ENCODE results near the gene CNGA2.

The CNGA2 gene

GRCh38 chrX:151753313-151754046 is 18.9 kb downstream of the CNGA2 start:
- DNase-seq (ENCODE audit: low read depth): no peak

DNA sequence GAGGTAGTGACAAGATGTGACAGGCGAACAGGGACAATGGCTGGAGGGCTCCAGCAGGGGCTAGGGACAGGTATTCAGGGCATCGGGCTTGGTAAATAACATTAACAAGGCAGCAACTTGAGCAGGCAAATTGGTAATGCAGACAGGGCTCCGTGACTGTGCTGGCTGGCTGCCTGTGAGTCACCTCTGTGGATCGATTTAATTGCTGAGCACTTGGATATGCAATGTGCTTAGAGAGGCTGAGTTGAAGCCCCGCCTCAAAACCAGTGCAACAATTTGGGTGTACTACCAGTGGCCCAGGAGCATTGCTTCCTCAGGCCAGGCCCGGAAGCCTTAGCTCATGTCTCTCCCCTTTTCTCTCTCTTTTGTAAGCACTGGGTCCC is 19.5 kb downstream of the CNGA2 start:
- no peak for DNase-seq (ENCODE audit: low read depth)

- DNase-seq (ENCODE audit: low read depth): no peak
Measured at GRCh38 chrX:151754641-151755215, 20.2 kb downstream of the CNGA2 start.

DNA sequence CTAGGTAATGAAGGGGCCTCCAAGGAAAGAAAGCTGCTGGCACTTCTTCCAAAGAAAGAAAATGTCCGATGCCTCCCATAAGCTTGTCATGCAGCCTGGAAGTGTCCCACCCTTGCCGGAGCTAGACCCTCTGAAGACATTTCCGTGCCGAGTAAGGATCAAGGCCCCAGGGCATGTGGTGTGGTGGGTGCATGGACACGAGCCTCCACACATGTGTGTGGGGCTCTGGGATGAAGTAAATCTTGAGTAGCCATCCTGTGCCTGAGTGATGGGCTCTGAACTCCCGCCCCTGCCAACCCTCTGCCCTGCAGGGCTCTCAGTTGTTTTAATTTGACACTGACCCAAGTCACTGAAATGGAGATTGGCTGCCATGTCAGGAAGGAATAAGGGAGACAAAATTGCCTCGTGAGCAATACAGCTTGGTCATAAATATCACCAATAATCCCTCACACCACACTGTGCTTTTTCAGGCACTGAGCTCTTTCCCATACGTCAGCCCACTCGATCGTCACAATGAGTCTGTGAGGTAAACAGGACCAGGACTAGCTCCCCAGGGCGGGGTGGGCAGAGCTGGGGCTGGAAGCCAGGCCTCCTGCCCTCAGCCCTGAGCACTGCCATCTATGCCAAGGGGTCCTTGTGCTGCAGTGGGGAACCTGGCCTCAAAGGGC is 24.6 kb downstream of the CNGA2 start:
- DNase-seq (ENCODE audit: low read depth): no peak

- DNase-seq (ENCODE audit: low read depth): no peak
Measured at GRCh38 chrX:151762802-151763201, 28.3 kb downstream of the CNGA2 start.

DNA sequence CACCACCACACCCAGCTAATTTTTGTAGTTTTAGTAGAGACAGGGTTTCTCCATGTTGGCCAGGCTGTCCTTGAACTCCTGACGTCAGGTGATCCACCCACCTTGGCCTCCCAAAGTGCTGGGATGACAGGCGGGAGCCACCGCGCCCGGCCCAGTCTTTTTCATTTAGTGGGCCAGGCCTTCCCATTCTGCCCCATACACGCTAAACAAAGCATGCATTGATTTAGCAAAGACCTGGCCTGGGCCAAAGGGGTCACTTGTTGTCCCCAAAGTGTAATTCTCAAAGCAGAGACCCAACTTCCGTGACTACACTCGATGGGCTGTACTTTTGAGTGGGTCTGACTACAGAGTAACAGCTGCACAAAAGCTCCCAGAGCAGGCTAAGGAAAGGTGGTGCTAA is 29.2 kb downstream of the CNGA2 start:
- DNase-seq (ENCODE audit: low read depth): no peak

- DNase-seq (ENCODE audit: low read depth): no peak
Measured at GRCh38 chrX:151765026-151765425, 30.5 kb downstream of the CNGA2 start.

DNA sequence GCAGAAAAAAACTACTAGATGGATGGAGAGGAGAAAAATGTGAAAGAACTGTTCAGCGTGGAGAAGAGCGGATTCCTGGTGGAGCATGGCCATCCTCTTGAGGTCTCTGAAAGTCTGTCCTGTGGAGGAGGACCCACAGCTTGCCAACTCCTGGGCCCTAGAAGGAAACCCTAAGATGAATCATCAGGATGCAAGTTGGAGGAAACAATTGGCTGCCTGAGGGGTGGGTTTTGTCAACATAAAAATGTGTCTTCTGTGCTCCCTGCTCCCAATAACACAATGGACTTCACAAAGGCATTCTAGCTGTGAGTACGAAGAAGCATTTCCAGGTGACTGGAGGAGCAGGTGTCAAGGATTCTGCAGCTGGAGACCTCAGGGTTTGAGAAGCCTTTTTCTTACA is 37.2 kb downstream of the CNGA2 start:
- DNase-seq (ENCODE audit: low read depth): no peak

- DNase-seq (ENCODE audit: low read depth): no peak
Measured at GRCh38 chrX:151773434-151773833, 38.9 kb downstream of the CNGA2 start.

DNA sequence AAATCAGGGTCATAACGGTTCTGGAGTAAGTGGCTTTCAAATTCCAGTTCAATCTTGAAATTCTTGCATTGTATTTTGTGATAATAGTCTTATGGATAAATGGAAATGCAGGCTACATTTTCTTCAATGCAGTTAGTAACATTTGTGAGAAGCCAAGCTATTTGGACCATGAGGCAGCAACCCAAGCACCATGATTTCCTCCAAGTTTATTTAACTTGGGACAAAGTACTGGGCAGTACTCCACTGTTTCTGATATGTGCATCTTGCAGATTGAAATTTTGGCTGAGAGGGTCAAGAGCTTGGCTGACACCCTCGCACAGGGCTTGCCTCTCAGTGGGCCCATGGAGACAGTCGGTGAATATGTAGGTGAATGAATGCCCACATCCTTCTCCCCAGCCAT is 39.9 kb downstream of the CNGA2 start:
- no peak for DNase-seq (ENCODE audit: low read depth)

- DNase-seq (ENCODE audit: low read depth): no peak
Measured at GRCh38 chrX:151776181-151776731, 41.7 kb downstream of the CNGA2 start.

DNA sequence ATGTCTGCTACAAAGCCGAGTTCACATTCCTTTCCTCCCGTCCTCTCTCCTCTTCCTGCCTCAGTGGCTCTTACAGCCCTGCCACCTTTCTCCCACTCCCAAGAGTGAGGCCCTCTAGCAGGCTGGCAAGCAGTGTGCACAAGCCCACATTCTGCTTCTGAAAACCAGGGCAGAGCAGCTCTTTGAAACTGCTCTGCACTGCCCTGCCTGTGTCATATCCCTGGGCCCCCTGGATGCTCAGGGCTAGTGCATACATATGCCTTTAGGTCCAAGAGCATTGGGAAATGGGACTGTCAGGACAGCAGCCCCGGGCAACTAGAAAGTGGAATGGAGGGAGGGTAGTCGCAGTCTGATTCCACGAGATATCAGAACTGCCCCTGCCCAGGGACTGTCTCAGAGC is 42.4 kb downstream of the CNGA2 start:
- no peak for DNase-seq (ENCODE audit: low read depth)

- DNase-seq (ENCODE audit: low read depth): no peak
Measured at GRCh38 chrX:151779258-151779657, 44.7 kb downstream of the CNGA2 start.

- DNase-seq (ENCODE audit: low read depth): no peak
Measured at GRCh38 chrX:151780621-151781020, 46.1 kb downstream of the CNGA2 start.

GRCh38 chrX:151789179-151789800 is 54.7 kb downstream of the CNGA2 start:
- DNase-seq (ENCODE audit: low read depth): no peak

DNA sequence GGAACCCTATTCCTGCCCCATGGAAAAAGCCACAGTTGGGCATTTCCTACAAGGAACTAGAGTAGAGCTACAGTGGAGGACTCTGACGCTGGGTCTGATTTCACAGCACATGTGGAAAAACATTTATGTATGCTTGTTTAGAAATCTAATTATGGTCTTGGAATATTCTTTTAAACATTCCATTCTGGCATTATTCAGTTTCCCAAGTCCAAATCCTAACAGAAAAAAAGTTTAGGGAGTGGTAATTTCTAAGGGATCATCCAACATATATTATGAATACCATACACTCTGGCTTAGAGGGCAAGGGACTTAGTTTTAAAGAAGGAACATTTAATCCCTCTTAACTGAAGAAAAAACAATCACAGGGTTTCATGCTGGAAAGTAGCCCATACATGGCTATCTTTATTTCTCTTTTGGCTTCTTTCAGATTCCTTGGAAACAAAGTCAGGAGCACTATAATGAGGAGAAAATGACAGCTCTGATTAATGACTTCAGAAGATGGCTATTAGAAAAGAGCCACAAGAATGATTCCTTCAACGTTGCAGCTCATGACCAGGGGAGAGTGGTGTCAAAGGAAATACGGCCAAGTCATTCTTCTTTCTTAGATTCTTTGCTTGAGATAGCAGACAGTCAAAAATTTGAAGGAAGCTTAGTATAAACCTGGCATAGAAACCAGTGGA is 56.1 kb downstream of the CNGA2 start:
- no peak for DNase-seq (ENCODE audit: low read depth)

DNA sequence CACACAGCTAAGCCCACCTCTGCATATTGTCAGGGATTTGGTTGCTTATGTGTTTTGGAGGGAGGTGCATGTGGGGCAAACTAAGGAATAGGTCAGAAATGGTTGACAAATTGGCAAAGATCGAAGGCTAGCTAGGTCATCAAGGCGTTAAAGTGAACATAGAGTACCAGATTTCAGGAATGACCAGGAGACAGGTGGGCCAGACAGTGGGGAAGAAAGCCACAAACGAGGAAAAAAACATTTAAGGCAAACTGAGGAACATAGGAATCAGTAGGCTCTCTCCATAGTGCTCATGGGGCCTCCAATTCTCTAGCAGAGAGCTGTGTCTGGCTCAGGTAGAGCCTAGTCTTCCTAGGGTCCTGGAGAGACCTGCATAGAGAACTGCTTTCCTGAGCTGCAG is 57.4 kb downstream of the CNGA2 start:
- no peak for DNase-seq (ENCODE audit: low read depth)

GRCh38 chrX:151792505-151792904 is 58.0 kb downstream of the CNGA2 start:
- DNase-seq (ENCODE audit: low read depth): no peak

DNA sequence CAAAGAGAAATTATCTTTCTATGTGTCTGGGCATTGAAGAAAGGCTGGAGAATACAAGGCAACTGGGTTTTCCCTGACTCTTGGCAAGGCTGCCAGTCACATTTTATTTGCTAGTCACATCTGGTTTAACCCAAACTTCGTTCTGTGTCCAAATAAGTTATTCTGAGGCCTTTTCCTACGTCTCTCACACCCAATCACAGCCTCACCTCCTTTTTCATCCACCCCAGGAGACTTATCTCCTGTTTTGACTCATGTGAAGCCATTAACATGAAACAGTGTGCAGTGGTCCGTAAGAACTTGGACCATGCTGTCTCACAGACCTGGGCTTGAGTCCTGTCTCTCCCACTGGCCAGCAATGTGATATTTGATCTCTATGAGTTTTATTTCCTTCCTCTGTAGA is 59.3 kb downstream of the CNGA2 start:
- DNase-seq (ENCODE audit: low read depth): no peak

All from stimulated activated CD8-positive, alpha-beta memory T cell treated with anti-CD3 and anti-CD28 coated beads, Interleukin-7, amount 100 ng/mL, for 24 hours (primary cell).